HG02678 (cell line): ENCODE results near the gene MEFV.
"Not testable (repeated sequence)": the region's sequence is repeated elsewhere in the genome, so short reads cannot be mapped to it uniquely, and the experiment has no call there.

Experiments used
- ATAC-seq: cut with Tn5 transposase; IDR thresholded peaks from one replicate; pipeline ENCODE4 v1.9.1; 2021; ENCODE audit warnings: mild to moderate bottlenecking, moderate library complexity; ENCODE audit not compliant: unreplicated experiment

The MEFV gene

GRCh38 chr16:3270718-3271117 lies 14.3 kb upstream of the MEFV start:
- ATAC-seq, result not testable (repeated sequence)

- no peak for ATAC-seq
Measured at GRCh38 chr16:3268294-3268693, 11.9 kb upstream of the MEFV start.

- no peak for ATAC-seq
Measured at GRCh38 chr16:3266873-3267537, 10.6 kb upstream of the MEFV start.

GRCh38 chr16:3264137-3265036 lies 8.0 kb upstream of the MEFV start:
- ATAC-seq, result peak; percentile 84

GRCh38 chr16:3262517-3262916 lies 6.1 kb upstream of the MEFV start:
- no peak for ATAC-seq

GRCh38 chr16:3259836-3260235 lies 3.4 kb upstream of the MEFV start:
- ATAC-seq, result no peak

GRCh38 chr16:3256866-3257465 lies 533 bp upstream of the MEFV start:
- no peak for ATAC-seq

- no peak for ATAC-seq
Measured at GRCh38 chr16:3254309-3254708, 2.1 kb downstream of the MEFV start.

- no peak for ATAC-seq
Measured at GRCh38 chr16:3252967-3253366, 3.5 kb downstream of the MEFV start.

- no peak for ATAC-seq
Measured at GRCh38 chr16:3249451-3249850, 7.0 kb downstream of the MEFV start.

GRCh38 chr16:3249020-3249419 lies 7.4 kb downstream of the MEFV start:
- ATAC-seq, result no peak

GRCh38 chr16:3248596-3248995 lies 7.8 kb downstream of the MEFV start:
- ATAC-seq, result no peak

GRCh38 chr16:3246876-3247275 lies 9.6 kb downstream of the MEFV start:
- ATAC-seq, result no peak

GRCh38 chr16:3246002-3246401 lies 10.4 kb downstream of the MEFV start:
- no peak for ATAC-seq

- ATAC-seq, result no peak
Measured at GRCh38 chr16:3243882-3244281, 12.6 kb downstream of the MEFV start.

GRCh38 chr16:3242709-3243108 lies 13.7 kb downstream of the MEFV start:
- ATAC-seq, result no peak

GRCh38 chr16:3241761-3242160 lies 14.7 kb downstream of the MEFV start:
- ATAC-seq, result no peak

- no peak for ATAC-seq
Measured at GRCh38 chr16:3235856-3236669, 20.4 kb downstream of the MEFV start.

GRCh38 chr16:3234857-3235561 lies 21.4 kb downstream of the MEFV start, which contains the start of gene ZNF200:
TSS of gene ZNF200 (minus strand) at chr16:3235158. CDS start at chr16:3233755, 1,403 bp downstream.
- peak; percentile 93 for ATAC-seq

GRCh38 chr16:3234543-3234856 lies 21.9 kb downstream of the MEFV start:
- ATAC-seq, result no peak
